HG02943 (cell line): ENCODE measurements around the gene PAFAH2.

ENCODE experiments used
- ATAC-seq: cut with Tn5 transposase; IDR thresholded peaks from one replicate; pipeline ENCODE4 v1.9.1; 2021; ENCODE audit warnings: mild to moderate bottlenecking, low read depth, moderate library complexity; ENCODE audit not compliant: unreplicated experiment

Gene PAFAH2

GRCh38 chr1:25912076-25912831, 85.6 kb downstream of the PAFAH2 start:
- no peak for ATAC-seq

- no peak for ATAC-seq
Measured at GRCh38 chr1:25911162-25911561, 86.7 kb downstream of the PAFAH2 start.
